Fibroblast of lung (primary cell): Measurements from ENCODE around the gene A2M.

Source experiments
- EZH2 ChIP-seq: IDR thresholded peaks from 2 replicates; pipeline ENCODE4 v1.5.1; 2012; ENCODE audit warnings: low read length, control low read depth, mild to moderate bottlenecking; ENCODE audit errors: missing control alignments
- TF ChIP-seq, protein P1 (sequence below), 2 donors: IDR thresholded peaks in 1 of 2; conservative IDR thresholded peaks in 1 of 2; 1 replicate in 1 of 2; 2 replicates in 1 of 2; pipeline ENCODE4 v1.5.1; 2011 to 2012; ENCODE audit warnings: low read length in 2 of 2, control low read depth in 1 of 2, inconsistent platforms in 1 of 2, low read depth in 1 of 2, mild to moderate bottlenecking in 1 of 2

DNA sequence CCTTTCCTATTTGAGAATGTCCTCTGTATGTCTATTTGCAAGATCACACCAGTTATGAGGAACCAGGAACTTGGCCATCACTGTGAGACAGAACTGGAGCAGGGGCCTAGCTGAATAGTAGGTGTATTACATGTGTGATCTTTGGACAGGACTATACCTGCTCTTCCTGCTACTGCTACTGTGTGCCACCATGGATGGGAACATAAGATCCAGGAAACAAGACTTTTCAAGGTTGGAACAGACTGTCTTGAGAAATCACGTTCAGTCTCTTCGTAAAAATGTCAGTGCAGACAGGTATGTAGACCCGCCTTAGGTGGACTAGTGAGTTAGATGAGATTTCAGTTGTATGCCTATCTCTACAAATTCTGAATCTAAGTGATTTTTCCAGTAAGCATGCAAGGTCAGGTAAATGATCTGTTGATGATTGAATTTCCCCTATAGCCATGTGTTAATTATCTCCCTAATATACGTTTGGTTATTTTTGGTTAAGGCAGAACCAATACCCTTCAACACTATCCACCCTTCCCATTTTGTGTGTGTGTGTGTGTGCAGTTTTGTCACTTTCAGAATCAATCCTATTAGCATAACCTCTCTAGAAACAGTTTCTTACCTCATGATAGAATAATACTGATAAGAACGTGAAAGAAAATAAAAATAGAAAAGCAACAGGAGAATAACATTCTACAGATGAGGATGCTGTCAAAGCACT lies 7.1 kb downstream of the A2M start:
- TF ChIP-seq, protein P1, sequence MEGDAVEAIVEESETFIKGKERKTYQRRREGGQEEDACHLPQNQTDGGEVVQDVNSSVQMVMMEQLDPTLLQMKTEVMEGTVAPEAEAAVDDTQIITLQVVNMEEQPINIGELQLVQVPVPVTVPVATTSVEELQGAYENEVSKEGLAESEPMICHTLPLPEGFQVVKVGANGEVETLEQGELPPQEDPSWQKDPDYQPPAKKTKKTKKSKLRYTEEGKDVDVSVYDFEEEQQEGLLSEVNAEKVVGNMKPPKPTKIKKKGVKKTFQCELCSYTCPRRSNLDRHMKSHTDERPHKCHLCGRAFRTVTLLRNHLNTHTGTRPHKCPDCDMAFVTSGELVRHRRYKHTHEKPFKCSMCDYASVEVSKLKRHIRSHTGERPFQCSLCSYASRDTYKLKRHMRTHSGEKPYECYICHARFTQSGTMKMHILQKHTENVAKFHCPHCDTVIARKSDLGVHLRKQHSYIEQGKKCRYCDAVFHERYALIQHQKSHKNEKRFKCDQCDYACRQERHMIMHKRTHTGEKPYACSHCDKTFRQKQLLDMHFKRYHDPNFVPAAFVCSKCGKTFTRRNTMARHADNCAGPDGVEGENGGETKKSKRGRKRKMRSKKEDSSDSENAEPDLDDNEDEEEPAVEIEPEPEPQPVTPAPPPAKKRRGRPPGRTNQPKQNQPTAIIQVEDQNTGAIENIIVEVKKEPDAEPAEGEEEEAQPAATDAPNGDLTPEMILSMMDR (conservative IDR thresholded peaks at IDR 0.05 in 1 of 2, IDR thresholded peaks at IDR 0.05 in 1 of 2; ENCODE audit: low read depth in 1 of 2, low read length in 2 of 2) = no peak
- no peak for TF ChIP-seq EZH2
